NCI-H2029 treated with DMSO at 0.1 percent for 48 hours (cell line): ENCODE data around the gene PLA1A.
"Not testable (repeated sequence)": the region's sequence is repeated elsewhere in the genome, so short reads cannot be mapped to it uniquely, and the experiment has no call there.

Experiments used
- DNase-seq: peaks from one replicate; lab custom pipeline; 2025; lab: John Stamatoyannopoulos, UW

Gene PLA1A, protein sequence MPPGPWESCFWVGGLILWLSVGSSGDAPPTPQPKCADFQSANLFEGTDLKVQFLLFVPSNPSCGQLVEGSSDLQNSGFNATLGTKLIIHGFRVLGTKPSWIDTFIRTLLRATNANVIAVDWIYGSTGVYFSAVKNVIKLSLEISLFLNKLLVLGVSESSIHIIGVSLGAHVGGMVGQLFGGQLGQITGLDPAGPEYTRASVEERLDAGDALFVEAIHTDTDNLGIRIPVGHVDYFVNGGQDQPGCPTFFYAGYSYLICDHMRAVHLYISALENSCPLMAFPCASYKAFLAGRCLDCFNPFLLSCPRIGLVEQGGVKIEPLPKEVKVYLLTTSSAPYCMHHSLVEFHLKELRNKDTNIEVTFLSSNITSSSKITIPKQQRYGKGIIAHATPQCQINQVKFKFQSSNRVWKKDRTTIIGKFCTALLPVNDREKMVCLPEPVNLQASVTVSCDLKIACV

GRCh38 chr3:119597548-119598288 is at the start of gene PLA1A:
PLA1A (plus strand) TSS chr3:119597885; CDS start chr3:119597914, 29 bp downstream.
- no peak for DNase-seq

GRCh38 chr3:119548341-119548740 is 49.3 kb upstream of the PLA1A start:
- DNase-seq: no peak

- no peak for DNase-seq
Measured at GRCh38 chr3:119550192-119550910, 47.3 kb upstream of the PLA1A start.

DNA sequence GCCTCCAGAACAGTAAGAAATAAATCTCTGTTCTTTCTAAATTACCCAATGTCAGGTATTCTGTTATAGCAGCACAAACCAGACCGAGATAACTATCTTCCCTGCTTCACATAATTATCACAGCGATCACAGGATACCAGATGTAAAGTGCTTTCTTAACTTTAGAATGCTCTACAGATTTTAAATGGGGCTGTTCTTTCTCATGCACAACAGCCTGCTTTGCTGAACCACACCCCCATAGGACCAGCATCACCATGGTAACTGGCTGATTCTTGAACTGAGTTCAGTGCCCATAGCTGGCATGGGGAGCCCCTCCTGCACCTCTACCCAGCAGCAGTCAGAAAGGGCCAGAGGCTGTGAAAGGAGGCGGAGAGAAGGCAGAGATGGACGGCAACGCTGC is 46.1 kb upstream of the PLA1A start:
- no peak for DNase-seq

GRCh38 chr3:119552928-119553327 is 44.8 kb upstream of the PLA1A start:
- DNase-seq: not testable (repeated sequence)

DNA sequence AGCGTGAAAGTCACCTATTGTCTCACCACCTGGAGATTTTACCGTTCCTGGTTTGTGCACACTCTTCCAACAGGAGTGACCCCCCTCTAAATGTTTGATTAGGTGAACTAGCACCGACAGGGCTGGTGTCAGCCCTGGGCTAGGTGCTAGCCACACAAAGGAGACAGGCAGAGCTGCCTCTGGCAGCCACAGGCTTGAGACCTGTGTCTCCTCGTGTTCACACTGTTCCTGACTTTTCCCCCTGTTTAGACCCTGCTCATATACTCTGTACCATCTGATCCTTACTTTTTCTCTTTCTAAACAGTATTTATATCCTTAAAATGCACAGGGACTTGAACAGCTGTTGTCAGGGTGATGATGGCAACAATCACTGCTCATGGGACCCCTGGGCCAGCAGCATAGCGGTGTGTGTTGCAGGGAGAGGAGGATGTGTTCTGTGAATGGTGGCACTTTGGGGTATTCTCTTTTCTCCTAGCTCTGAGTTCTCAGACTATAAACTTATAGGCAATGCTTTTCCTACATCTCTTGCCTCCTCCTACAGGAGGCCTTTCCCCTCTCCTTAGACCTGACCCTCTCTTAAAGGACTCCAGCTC is 43.8 kb upstream of the PLA1A start:
- DNase-seq: no peak

GRCh38 chr3:119555309-119555735 is 42.4 kb upstream of the PLA1A start:
- DNase-seq: no peak

GRCh38 chr3:119555929-119556328 is 41.8 kb upstream of the PLA1A start:
- no peak for DNase-seq

- DNase-seq: no peak
Measured at GRCh38 chr3:119557192-119557876, 40.4 kb upstream of the PLA1A start.

DNA sequence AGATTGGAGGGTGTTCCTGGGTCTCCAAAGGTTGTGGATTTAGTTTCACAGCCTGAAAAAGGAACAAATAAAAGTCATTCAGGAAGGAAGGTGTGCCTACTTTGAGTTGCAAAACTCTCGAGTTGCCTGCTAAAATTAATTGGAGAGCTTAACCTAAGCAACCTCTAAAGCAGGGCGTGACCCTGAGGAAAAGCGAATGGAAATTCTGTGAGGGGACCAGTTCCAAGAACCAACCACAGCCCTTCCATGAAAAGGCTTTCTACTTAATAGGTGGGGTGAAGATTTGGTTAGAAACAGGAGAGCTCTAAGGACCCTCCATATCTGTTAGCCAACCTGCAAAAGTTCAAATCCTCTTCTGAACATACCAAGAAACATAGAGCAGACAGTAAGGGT is 39.8 kb upstream of the PLA1A start:
- DNase-seq: no peak

DNA sequence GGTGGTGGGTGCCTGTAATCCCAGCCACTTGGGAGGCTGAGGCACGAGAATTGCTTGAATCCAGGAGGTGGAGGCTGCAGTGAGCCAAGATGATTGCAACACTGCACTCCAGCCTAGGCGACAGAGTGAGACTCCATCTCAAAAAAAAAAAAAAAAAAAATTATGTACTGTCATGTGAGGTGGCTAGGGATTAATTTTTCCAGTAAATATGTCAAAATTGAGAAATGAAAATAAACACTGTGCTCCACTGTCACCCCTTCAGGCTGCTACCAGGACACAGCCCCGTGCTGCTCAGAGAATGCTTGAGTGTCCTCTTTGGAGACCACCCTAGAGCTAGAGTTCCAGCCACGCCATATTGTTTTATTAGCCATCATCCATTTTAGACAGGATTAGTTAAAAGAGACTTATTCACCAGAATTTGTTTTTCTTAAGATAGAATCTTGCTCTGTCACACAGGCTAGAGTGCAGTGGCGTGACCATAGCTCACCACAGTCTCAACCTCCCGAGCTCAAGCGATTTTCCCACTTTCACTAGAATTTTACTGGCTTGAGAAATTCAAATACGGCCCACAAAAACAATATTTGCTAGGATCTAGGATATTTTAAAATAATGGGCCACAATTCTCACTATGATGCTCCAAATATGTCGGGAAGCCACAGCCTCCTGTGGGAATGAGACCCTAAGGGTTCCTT is 38.9 kb upstream of the PLA1A start:
- DNase-seq: no peak

GRCh38 chr3:119559441-119559963 is 38.2 kb upstream of the PLA1A start, which contains the start of gene CD80:
CD80 (minus strand) TSS chr3:119559614; CDS start chr3:119557728, 1,886 bp downstream.
- DNase-seq: no peak

- DNase-seq: no peak
Measured at GRCh38 chr3:119560160-119560559, 37.5 kb upstream of the PLA1A start.

DNA sequence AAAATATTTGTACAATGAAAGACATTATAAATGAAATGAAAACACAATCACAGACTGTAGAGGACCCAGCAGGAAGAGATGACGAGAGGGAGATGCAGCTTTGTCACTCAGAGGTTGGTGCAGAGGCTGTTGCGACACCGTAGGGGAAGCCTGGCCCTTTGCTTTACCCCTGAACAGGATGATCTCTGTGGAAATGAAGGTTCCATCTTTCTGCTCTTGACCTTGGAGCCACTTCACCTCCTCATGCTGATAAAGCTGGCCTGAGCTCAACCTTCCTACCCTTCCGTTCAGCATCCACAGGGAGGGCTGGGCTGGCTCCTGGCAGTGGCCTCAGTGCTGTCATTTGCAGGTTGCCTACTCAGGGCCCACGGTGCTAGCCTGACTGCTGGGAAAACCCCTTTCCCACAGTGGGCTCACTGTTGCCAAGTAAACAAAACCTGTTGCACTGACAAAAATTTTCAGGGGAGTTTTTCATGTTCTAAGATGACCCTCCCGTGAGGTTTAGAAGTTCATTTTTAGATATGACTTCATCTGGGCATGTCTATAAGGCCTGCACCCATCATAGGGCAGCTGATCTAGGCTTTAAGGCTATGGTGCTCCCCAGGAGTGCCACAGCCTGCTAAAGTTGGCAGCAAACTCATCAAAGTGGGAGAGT is 35.3 kb upstream of the PLA1A start:
- no peak for DNase-seq

GRCh38 chr3:119563334-119563733 is 34.4 kb upstream of the PLA1A start:
- not testable (repeated sequence) for DNase-seq

DNA sequence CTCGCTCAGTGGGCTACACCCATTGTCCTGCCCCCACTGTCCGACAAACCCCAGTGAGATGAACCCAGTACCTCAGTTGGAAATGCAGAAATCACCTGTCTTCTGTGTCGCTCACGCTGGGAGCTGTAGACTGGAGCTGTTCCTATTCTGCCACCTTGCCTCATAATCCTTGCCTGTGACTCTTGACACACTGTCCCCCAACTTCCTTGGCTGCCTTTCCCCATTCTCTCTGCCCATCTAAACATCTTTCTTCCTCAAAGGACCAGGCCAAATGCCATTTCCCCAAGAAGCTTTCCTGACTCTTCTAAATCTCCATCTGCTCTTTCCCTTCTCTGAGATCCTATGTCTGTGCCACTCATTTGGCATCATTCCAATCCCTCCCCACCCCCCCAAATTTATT is 28.5 kb upstream of the PLA1A start:
- no peak for DNase-seq

DNA sequence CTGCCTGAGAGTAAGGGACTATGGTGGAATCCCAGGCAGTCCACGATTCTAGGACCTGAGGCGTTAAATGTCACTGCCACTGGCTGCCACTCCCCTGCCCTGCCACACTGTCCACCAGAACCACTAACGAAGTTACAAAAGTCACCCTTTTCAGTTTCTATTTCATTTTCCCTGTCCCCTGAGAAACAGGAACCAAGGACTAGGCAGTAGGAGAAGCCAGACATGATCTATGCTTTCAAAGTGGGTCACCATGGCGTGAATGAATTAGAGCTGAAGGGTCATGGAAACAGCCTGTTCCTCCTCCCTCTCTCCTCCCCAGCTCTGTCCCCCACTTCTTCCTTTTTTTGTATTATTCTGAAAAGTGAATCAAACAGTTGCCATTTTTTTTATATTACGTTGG is 27.5 kb upstream of the PLA1A start:
- DNase-seq: no peak

DNA sequence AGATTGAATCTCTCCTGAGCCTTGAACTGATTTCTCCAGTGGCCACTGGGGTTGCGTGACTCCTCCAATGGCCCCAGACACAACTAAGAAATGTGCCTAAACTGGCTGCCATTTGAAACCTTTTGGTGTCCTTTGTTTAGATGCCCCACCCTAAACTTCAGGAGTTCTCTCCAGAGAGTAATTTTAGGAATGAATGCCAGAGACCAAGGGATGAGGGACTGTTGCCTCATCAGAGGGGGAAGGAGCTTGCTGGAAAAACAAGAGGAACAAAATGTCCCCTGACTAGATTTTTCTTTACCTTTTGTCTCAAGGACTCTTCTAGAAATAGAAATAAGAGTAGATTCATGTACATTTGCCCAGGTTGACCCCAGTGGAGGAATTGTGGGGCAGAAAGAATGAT is 26.5 kb upstream of the PLA1A start:
- DNase-seq: no peak

DNA sequence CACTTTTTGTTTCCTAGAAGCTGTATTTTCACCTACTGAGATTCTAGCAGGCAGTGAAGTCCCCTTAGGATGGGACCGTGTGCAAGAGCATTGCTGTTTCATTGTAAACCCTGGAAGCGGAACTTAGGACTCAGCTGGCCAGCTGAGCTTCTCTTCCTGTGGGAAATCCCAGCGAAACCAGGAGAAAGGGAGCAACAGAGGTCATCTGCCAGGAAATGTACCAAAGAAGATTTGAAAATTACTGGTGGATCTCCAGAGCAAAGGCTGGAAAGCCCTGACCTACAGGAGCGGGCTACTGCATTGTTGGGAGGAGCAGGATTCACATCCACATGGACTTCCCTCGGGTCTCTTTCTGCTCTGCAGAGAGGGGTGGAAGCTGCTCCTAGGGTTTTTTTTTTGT is 26.0 kb upstream of the PLA1A start:
- no peak for DNase-seq

DNA sequence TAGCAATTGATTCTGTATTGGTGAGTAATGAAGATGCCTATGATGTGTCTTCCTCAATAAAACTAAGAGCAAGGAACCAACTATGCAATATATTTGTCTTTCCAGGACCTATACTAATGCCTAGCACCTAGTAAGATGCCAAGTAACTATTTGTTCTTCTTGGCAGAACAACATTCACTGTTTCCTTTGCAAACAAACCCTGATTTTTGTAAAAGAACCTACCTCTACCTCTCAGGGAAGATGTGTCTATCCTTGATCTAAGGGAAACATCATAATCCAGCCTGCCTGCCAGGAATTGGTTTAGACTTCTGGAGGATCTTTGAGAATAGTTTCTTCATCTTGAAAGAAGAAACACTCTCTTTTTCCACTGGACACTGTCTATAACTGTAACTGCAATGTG is 22.2 kb upstream of the PLA1A start:
- no peak for DNase-seq
